Measurements from ENCODE around the gene DEGS2. TPM values are rescaled to one million over a fixed set of nuclear protein-coding genes. Genes with fewer than 3 reads are reported as not detected.

The DEGS2 gene
- polyA plus RNA-seq, 3 donors: 5.3 to 11.1 (median 9.8) TPM

GRCh38 chr14:100102156-100102785 lies 57.2 kb downstream of the DEGS2 start:
- no peak for DNase-seq (ENCODE audit: low read depth in 3 of 3, low spot score in 2 of 3)

GRCh38 chr14:100100032-100100703 lies 59.3 kb downstream of the DEGS2 start:
- no peak for DNase-seq (ENCODE audit: low read depth in 3 of 3, low spot score in 2 of 3)

GRCh38 chr14:100098171-100098570 lies 61.3 kb downstream of the DEGS2 start:
- DNase-seq (ENCODE audit: low read depth in 3 of 3, low spot score in 2 of 3): no peak

GRCh38 chr14:100096656-100097055 lies 62.8 kb downstream of the DEGS2 start:
- DNase-seq (ENCODE audit: low read depth in 3 of 3, low spot score in 2 of 3): no peak

Other genes with a start within 250 kb of the DEGS2 start
- gene EVL, start 94.2 kb downstream of the DEGS2 start, polyA plus RNA-seq (ENCODE audit: insufficient read length in 3 of 3): 100 to 1,000 TPM in 1 of 3 donors, 10 to 100 TPM in 2; 98.1 to 104 (median 99.9) TPM
- 100 to 1,000 TPM; 146 to 151 (median 146) TPM for gene YY1, start 79.5 kb upstream of the DEGS2 start, polyA plus RNA-seq (ENCODE audit: insufficient read length in 3 of 3)
- gene SLC25A29, start 146.8 kb upstream of the DEGS2 start, polyA plus RNA-seq (ENCODE audit: insufficient read length in 3 of 3): 10 to 100 TPM; 32.6 to 41.9 (median 34.2) TPM
- under 1 TPM in 1 of 3 donors, not detected in 2; 0.10 TPM for gene SLC25A47, start 163.7 kb upstream of the DEGS2 start, polyA plus RNA-seq (ENCODE audit: insufficient read length in 3 of 3)
- 1 to 10 TPM; 8.2 to 9.6 (median 8.4) TPM for gene WDR25, start 216.8 kb upstream of the DEGS2 start, polyA plus RNA-seq (ENCODE audit: insufficient read length in 3 of 3)

Measured in right renal cortex interstitium (tissue), 3 donors.